ENCODE results near the gene SPATA6L.

Gene SPATA6L

GRCh38 chr9:4666042-4666699 lies at the start of gene SPATA6L:
SPATA6L (minus strand) TSS chr9:4666480; CDS start chr9:4666250, 230 bp downstream.
- peak; percentile 81 for DNase-seq

GRCh38 chr9:4714266-4715016 lies 48.2 kb upstream of the SPATA6L start:
- DNase-seq, result no peak

GRCh38 chr9:4713849-4714248 lies 47.6 kb upstream of the SPATA6L start:
- no peak for DNase-seq

- no peak for DNase-seq
Measured at GRCh38 chr9:4709380-4709779, 43.1 kb upstream of the SPATA6L start.

- peak; percentile 63 for DNase-seq
Measured at GRCh38 chr9:4706971-4707622, 40.8 kb upstream of the SPATA6L start.

GRCh38 chr9:4706021-4706420 lies 39.7 kb upstream of the SPATA6L start:
- no peak for DNase-seq

GRCh38 chr9:4704129-4704528 lies 37.8 kb upstream of the SPATA6L start:
- DNase-seq, result no peak

- no peak for DNase-seq
Measured at GRCh38 chr9:4701526-4701925, 35.2 kb upstream of the SPATA6L start.

- no peak for DNase-seq
Measured at GRCh38 chr9:4700932-4701331, 34.7 kb upstream of the SPATA6L start.

GRCh38 chr9:4700091-4700490 lies 33.8 kb upstream of the SPATA6L start:
- DNase-seq, result peak; percentile 37

GRCh38 chr9:4691795-4692194 lies 25.5 kb upstream of the SPATA6L start:
- DNase-seq, result no peak

GRCh38 chr9:4690144-4690543 lies 23.9 kb upstream of the SPATA6L start:
- no peak for DNase-seq

GRCh38 chr9:4689687-4690104 lies 23.4 kb upstream of the SPATA6L start:
- DNase-seq, result no peak

- DNase-seq, result no peak
Measured at GRCh38 chr9:4689021-4689420, 22.7 kb upstream of the SPATA6L start.

- DNase-seq, result no peak
Measured at GRCh38 chr9:4686584-4686983, 20.3 kb upstream of the SPATA6L start.

GRCh38 chr9:4686112-4686511 lies 19.8 kb upstream of the SPATA6L start:
- DNase-seq, result peak; percentile 70

GRCh38 chr9:4684820-4685219 lies 18.5 kb upstream of the SPATA6L start:
- no peak for DNase-seq

GRCh38 chr9:4680750-4681149 lies 14.5 kb upstream of the SPATA6L start:
- peak; percentile 36 for DNase-seq

GRCh38 chr9:4680173-4680525 lies 13.9 kb upstream of the SPATA6L start:
- no peak for DNase-seq

- peak; percentile 98 for DNase-seq
Measured at GRCh38 chr9:4679268-4680172, 13.2 kb upstream of the SPATA6L start, which contains the start of gene CDC37L1. CDC37L1 (plus strand) TSS chr9:4679569; CDS start chr9:4679768, 199 bp downstream.

GRCh38 chr9:4678679-4679267 lies 12.5 kb upstream of the SPATA6L start:
- peak; percentile 74 for DNase-seq

- no peak for DNase-seq
Measured at GRCh38 chr9:4677392-4677791, 11.1 kb upstream of the SPATA6L start.

Data from hematopoietic multipotent progenitor cell treated with erythropoietin and hydrocortisone succinate and interleukin-3 and kit ligand, for 4 days (in vitro differentiated cells).